NCI-H2196 treated with DMSO at 0.1 percent for 48 hours (cell line): ENCODE data around the gene USF1.
"Not testable (repeated sequence)": the region's sequence is repeated elsewhere in the genome, so short reads cannot be mapped to it uniquely, and the experiment has no call there.

Source experiments
- DNase-seq: peaks from one replicate; lab custom pipeline; 2025; ENCODE audit not compliant: unreplicated experiment; lab: John Stamatoyannopoulos, UW

The USF1 gene

DNA sequence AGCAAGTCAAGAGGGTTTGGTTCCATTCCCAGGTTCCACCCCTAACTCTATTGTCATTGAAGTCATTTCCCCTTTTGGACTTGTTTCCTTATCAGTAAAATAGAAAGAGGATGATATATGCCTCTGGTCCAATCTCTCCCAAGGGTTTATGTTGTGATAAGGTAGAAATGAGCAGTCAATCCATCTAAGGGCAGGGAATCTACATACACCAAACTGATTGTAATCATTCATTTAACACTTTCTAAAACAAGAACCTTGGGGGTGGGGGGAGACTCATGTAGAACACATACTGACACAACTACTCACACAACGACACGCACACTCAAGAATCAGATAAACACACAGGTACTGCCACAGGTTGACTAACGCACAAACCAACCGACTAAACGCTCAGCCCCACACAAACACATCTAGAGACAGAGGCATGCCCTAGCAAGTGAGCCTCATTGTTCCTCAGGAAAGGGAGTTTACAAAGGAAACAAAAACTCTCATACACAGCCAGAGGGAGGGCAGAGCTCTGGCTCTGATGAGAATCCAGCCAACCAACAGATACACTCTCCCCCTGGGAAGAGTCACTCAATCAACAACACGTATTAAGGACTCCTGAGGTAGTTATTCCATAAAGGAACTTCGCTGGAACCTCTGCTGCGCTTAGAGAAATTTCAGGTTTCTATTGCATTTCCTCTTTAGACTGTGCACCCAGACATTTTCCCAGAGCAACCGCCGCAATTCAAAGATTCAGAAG lies 25.9 kb downstream of the USF1 start:
- DNase-seq, result no peak

- not testable (repeated sequence) for DNase-seq
These were observed 26.6 kb downstream of the USF1 start for GRCh38 chr1:161019111-161019660.

DNA sequence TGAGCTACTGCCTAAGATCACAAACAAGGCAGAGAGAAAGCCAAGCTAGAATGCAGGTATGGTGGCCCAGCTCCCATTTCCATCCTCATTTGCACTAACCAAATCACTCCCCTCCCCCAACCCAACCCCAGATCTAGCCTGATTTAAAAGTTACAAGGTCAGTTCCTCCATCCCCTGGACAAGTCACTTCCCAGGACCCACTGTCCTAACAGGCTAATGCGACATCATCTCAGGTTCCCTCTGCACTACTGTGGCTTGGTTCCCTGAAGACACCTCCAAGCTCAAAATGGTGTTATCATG lies 27.2 kb downstream of the USF1 start:
- DNase-seq, result no peak

DNA sequence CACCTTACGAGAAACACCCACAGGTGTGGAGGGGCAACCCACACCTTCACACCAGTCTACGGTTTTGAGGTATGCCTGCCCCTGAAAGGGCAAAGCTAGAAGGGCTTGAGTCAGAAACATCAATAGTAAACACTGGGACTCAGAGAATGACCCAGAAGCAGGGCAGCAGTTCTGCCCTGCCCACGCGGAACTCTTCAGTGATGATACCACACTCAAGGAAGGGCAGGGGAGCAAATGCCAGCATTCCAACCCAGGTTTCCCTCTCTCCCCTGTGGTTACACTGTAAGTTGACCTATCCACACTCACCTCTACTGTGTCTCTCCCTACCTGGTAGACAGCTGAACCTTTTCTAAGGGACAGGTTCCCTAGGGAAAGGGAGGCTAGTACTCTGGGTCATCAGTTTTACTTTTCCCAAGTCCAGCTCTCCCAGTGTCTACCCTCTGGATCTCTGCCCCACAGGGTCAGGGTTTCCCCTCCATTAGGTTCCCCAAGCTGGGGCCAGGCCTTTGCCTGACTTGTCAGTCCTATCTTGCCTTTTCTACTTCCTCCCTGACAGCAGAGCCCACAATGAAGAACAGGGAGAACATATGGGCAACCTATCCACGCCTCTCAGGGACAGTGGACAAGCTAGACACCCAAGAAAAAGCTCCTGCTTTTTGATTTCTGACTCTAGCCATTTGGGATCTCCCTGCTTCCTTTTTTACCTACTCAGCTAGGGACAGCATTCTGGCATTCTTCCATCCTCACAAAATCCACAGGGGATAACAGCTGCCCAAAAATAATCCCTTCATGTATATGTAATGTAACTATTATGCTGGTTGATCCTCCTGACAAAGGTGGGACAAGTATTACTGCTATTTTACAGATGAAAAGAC lies 27.8 kb downstream of the USF1 start:
- no peak for DNase-seq

DNA sequence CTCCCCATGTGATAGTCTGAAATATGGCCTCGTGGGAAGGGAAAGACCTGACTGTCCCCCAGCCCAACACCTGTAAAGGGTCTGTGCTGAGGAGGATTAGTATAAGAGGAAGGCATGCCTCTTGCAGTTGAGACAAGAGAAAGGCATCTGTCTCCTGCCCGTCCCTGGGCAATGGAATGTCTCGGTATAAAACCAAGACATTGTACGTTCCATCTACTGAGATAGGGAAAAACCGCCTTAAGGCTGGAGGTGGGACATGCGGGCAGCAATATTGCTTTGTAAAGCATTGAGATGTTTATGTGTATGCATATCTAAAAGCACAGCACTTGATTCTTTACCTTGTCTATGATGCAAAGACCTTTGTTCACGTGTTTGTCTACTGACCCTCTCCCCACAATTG lies 28.6 kb downstream of the USF1 start:
- not testable (repeated sequence) for DNase-seq

- not testable (repeated sequence) for DNase-seq
These were observed 29.1 kb downstream of the USF1 start for GRCh38 chr1:161016683-161017082.

DNA sequence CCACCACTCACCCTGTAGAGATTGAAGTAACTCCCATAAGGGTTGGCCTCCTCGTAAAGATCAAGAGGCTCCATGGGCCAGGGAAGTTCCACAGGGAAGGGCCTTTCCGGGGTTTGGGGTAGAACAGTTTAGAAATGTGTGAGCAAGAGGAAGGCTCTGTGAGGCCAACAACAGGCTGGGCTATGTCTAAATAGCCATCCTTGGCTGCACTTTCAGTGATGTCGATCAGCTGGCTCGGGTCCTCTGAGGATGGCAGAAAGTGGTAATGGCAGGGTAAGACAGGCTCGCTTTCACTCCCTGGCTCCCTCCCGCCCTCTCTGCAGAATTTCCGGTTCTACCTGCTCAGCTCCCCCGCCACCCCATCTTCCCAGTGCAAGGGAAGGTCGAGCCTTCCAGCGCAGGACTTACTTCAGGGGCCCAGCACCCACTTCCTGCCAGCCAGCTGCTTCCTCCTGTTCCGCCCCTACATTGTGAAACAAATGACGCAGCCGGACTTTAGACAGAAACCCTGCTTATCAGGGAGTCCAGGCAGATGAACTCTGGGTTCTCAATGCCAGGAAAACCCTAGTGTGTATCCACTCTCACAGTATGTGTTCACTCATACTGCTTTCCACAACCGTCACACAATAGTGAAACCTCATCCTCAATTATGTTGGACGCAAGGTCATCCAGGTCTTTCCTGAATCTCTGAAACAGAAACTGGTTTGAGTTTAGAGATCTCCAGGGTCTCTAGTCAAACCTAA lies 32.1 kb downstream of the USF1 start:
- DNase-seq, result peak; percentile 80

GRCh38 chr1:161013131-161013487 lies 32.7 kb downstream of the USF1 start:
- no peak for DNase-seq

GRCh38 chr1:161012420-161012819 lies 33.4 kb downstream of the USF1 start:
- no peak for DNase-seq

- no peak for DNase-seq
These were observed 36.1 kb downstream of the USF1 start for GRCh38 chr1:161009602-161010211.

GRCh38 chr1:161008869-161009510 lies 36.8 kb downstream of the USF1 start:
- DNase-seq, result no peak

GRCh38 chr1:161007369-161007768 lies 38.4 kb downstream of the USF1 start:
- no peak for DNase-seq

DNA sequence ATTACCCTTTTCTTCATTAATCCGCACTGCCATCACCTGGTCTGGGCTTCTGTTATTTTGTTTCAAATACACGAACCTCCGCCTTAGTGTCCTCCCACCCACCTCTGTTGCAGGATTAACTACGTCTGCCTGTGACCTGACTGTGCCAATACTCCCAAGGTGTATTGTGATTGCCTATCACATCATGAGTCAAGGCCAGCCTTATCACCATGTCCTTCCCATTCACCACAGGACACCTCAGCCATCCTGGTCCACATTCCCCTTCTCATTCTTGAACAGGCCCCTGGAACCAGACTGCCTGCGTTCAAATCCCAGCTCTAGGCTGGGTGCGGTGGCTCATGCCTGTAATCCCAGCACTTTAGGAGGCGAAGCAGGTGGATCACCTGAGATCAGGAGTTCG lies 39.2 kb downstream of the USF1 start:
- no peak for DNase-seq

DNA sequence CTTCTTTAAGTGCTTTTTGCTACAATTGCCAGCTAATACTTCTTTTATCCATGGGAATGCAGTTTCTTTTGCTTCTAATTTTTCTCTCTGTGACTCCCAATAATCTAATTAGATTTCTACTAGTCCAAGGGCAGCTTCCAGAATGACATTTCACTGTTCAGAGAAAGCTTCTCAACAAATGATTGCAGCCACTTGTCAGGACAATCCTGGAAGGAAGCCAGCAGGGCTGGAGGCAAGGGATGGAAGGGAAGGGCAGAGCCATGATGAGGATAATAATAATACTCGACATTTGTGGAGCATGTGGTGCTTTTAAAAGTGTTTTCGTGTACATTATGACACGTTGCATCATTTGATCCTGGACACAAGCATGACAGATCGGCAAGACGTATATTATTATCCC lies 44.3 kb downstream of the USF1 start:
- DNase-seq, result no peak

DNA sequence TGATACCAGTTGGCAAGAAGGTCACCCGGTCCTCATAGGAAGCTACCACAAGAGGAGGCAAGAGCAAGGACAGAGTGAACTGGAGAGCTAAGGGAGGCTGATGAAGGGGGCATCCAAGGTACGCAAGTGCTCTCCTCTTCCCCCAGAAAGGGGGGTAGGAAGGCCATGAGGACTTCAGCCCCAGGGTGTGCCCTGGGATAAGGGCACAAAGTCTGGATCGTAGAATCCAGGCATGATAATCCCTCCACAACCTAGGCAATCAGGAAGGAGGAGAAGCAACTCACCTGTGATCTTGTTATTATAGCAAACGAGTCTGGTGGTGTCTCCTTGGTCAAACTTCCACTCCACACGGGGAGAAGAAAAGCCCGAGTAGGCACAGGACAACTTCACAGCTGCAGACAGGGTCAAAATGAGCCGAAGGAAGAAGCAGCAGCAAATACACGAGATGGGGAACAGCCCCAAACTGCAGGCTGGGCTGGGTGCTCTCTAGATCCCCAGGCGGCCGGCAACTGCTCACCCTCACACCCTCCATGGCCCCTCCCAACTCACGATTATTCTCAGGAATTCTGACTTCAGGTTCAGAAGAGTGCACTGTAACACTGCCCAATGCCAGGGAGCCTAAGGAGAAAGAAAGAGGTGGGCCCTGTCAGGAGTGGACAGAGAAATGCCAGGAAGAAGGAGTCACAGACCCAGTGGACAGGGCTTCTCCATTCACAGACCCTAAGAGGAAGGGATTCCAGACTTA lies 44.9 kb downstream of the USF1 start:
- DNase-seq, result no peak

DNA sequence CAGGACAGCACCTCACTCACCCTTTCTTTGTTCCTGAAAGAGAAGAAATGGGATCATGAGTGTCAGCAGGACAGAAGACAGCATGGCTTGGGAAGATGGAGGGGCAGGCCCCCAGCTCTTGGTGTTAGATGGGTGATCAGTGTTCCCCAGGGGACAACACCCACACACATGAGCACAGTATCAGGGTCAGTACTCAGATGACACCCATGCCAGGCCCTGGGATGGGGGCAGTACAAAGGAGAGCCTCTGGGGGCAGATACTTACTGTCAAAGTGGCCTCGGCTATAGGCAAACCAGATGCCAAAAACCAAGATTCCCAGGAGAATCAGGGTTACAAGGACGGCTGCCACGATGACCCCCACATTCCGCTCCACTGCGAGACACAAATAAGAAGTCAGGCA lies 46.4 kb downstream of the USF1 start:
- DNase-seq, result no peak

DNA sequence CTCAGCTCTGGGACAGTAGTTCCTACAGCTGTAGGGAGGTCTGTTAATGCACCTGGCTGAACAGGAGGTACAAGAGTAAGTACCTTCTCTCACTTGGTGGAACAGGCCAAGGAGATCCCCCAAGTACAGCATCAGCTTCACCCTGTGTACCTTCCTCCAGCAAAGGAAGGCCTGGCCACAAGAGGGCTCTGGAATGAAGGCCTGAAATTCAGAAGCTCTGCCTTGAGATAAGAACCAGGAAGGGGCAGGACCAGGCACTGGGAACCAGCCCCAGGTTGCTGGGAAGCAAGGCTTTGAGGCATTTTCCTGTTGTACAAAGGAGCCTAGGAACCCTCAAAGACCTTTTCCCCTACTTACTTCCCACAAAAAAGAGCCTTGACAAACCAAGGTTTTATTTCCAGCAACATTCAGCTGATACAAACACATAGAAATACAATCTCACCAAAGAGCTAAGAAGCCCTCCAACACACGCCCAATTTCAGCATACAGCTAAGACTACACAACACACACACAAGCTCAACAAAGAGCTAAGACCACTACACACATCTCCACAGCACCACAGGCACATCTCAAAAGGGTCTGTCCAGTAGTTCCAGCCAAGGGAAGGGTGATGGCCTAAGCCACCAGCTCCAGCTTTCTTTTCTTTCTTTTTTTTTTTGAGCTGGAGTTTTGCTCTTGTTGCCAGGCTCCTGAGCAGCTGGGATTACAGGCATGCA lies 48.3 kb downstream of the USF1 start:
- DNase-seq, result peak; percentile 31

- no peak for DNase-seq
These were observed 49.6 kb downstream of the USF1 start for GRCh38 chr1:160996178-160996577.

- DNase-seq, result no peak
These were observed 52.1 kb downstream of the USF1 start for GRCh38 chr1:160993544-160994193.
